ENCODE results near the gene SPTBN1. TPM values are rescaled to one million over a fixed set of nuclear protein-coding genes. Genes with fewer than 3 reads are reported as not detected.

Gene SPTBN1
- total and polyA plus RNA-seq, 9 of the 15 experiments (the other 6 are each of a cell fraction or from before 2014, with no cell fraction given), result 8.9 to 66.8 (median 31.4) TPM

- TF ChIP-seq STAT5B (CRISPR knock-in tag; IDR thresholded peaks at IDR 0.05) (no peak), MIER1 (IDR thresholded peaks at IDR 0.05; ENCODE audit: low read depth) (no peak)
Measured at GRCh38 chr2:54608224-54608623, 152.1 kb downstream of the SPTBN1 start (continued).

- peaks cover 7% of the 10 kb centered on the region; the same call in 1 of the 3 replicates for H3K36me3 ChIP-seq (ENCODE audit: control insufficient read depth, insufficient read depth, low read length)
Measured at GRCh38 chr2:54609241-54609640, 153.1 kb downstream of the SPTBN1 start.

More at GRCh38 chr2:54609241-54609640, 153.1 kb downstream of the SPTBN1 start:
- no peak overlapping the region for H3K27ac ChIP-seq (ENCODE audit: extremely low read depth, low read depth, low read length)
- TF ChIP-seq CHD4 (IDR thresholded peaks at IDR 0.05; ENCODE audit: insufficient read depth, insufficient replicate concordance, low read depth, low read length, poor library complexity, severe bottlenecking), result no peak
- TF ChIP-seq POLR3A (IDR thresholded peaks at IDR 0.05; ENCODE audit: borderline replicate concordance, extremely low read depth, insufficient read depth, insufficient read length), result no peak
- no peak for TF ChIP-seq GABPB1 (CRISPR knock-in tag; IDR thresholded peaks at IDR 0.05)
- TF ChIP-seq ZNF197 (CRISPR knock-in tag; IDR thresholded peaks at IDR 0.05; ENCODE audit: low read depth), result no peak
- TF ChIP-seq MTA1 (IDR thresholded peaks at IDR 0.05; ENCODE audit: borderline replicate concordance), result no peak
- TF ChIP-seq, protein P1, sequence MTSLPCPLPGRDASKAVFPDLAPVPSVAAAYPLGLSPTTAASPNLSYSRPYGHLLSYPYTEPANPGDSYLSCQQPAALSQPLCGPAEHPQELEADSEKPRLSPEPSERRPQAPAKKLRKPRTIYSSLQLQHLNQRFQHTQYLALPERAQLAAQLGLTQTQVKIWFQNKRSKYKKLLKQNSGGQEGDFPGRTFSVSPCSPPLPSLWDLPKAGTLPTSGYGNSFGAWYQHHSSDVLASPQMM (CRISPR knock-in tag; IDR thresholded peaks at IDR 0.05), result no peak
- TF ChIP-seq ZNF76 (CRISPR knock-in tag; IDR thresholded peaks at IDR 0.05; ENCODE audit: borderline replicate concordance), result no peak
- no peak for TF ChIP-seq NCOA6 (IDR thresholded peaks at IDR 0.05)
- ChIA-PET POLR2A (no interaction called here), CTCF (ENCODE audit: low intra/inter-chr PET ratio) (no interaction called here)
- DNase-seq (ENCODE audit: extremely low read depth in 1 of 4, low spot score in 3 of 4) (no peak), FAIRE-seq (no peak), ATAC-seq (no peak)
- no peaks in the 10 kb centered on the region for H3K27me3 ChIP-seq (ENCODE audit: control insufficient read depth in 2 of 2, insufficient read depth in 2 of 2, low read length in 2 of 2)
- no peak overlapping the region for H3K4me2 ChIP-seq (ENCODE audit: insufficient read depth, low read length)
- no peak overlapping the region for H2AFZ ChIP-seq (ENCODE audit: low read depth, low read length)
- H3K79me2 ChIP-seq (ENCODE audit: control insufficient read depth, insufficient read depth, low read length), result peaks cover 39% of the 10 kb centered on the region
- in situ Hi-C loops (cut with MboI), result no loop called here
- no peaks in the 10 kb centered on the region for H3K9me1 ChIP-seq (ENCODE audit: control insufficient read depth, insufficient read depth, low read length)
- H4K20me1 ChIP-seq (replicated peaks; ENCODE audit: control insufficient read depth, insufficient read depth, low read length), result no peaks in the 10 kb centered on the region
- no peaks in the 10 kb centered on the region for H3K9me3 ChIP-seq (replicated peaks; ENCODE audit: control insufficient read depth, insufficient read depth, low read depth, low read length)
- H3K4me1 ChIP-seq (replicated peaks in 1 of 2; ENCODE audit: control insufficient read depth in 2 of 2, insufficient read depth in 2 of 2, low read length in 2 of 2), result peaks cover 0 to 11% of the 10 kb centered on the region in 2 experiments; a peak in 3 of 5 replicates
- no peak overlapping the region for H3K4me3 ChIP-seq
- WGBS (ENCODE audit: insufficient coverage, low coverage, missing lambda C conversion rate), result 71% methylated on average over 5 of the region's 5 CpGs
- BruUV-seq (replicated peaks), result no TSS peak
- no peak overlapping the region for H3K9ac ChIP-seq (ENCODE audit: insufficient read depth in 1 of 2, low read depth in 2 of 2, low read length in 2 of 2)
- intact Hi-C loops (cut with micrococcal nuclease), result no loop called here

All from K562 (cell line).